ENCODE measurements around the gene ARFRP1. TPM values are rescaled to one million over a fixed set of nuclear protein-coding genes. Genes with fewer than 3 reads are reported as not detected.

Gene ARFRP1
- polyA plus RNA-seq, 3 donors, result 18.2 to 31.1 (median 20.7) TPM

- WGBS (ENCODE audit: insufficient coverage), result 83% methylated on average over 6 of the region's 6 CpGs
- H3K4me1 Mint-ChIP-seq, result peaks cover 22% of the 10 kb centered on the region
- no peaks in the 10 kb centered on the region for H3K9me3 Mint-ChIP-seq
- no peak overlapping the region for H3K4me2 ChIP-seq (replicated peaks; ENCODE audit: extremely low read depth, low read length, poor library complexity, severe bottlenecking)
- H3K36me3 ChIP-seq (replicated peaks in 1 of 2; ENCODE audit: control insufficient read depth in 1 of 2, insufficient read depth in 2 of 2, low read length in 2 of 2), result peaks cover 29 to 30% of the 10 kb centered on the region in 2 donors
- peaks cover 23 to 30% of the 10 kb centered on the region in 2 donors for H3K4me1 ChIP-seq (ENCODE audit: control insufficient read depth in 1 of 2, insufficient read depth in 2 of 2, low read length in 2 of 2)
- H4K20me1 ChIP-seq (ENCODE audit: insufficient read depth, low read length), result peaks cover 49% of the 10 kb centered on the region
- no peak overlapping the region for H3K4me3 Mint-ChIP-seq
- H3K9me3 ChIP-seq (replicated peaks in 1 of 2; ENCODE audit: control insufficient read depth in 1 of 2, insufficient read depth in 1 of 2, low read length in 2 of 2), result no peaks in the 10 kb centered on the region
- no peak overlapping the region for H3K9ac ChIP-seq (ENCODE audit: insufficient read depth, low read length, poor library complexity, severe bottlenecking)
- DNase-seq, result peak in 1 of 3 donors; percentile 4
- peaks cover 43% of the 10 kb centered on the region for H3K79me2 ChIP-seq (ENCODE audit: insufficient read depth, low read length)
- H3K27me3 ChIP-seq (ENCODE audit: control insufficient read depth in 2 of 2, insufficient read depth in 2 of 2, low read length in 2 of 2), result no peaks in the 10 kb centered on the region
- H3K27me3 Mint-ChIP-seq (ENCODE audit: low read depth in 3 of 3), result peaks cover 0 to 2% (median 0%) of the 10 kb centered on the region in 3 donors
- no peak overlapping the region for H3K4me3 ChIP-seq (replicated peaks in 1 of 3; ENCODE audit: low read depth in 2 of 3, low read length in 3 of 3)
- intact Hi-C loops (cut with micrococcal nuclease), result loop anchor here (5.0 kb wide), 2 partner anchors 47 to 253 kb away; partner anchors contain the start of genes RTEL1 (in 1 of the 2) and UCKL1 (in 1 of the 2)
- no peak overlapping the region for H3K27ac ChIP-seq (ENCODE audit: low read depth in 1 of 2, low read length in 2 of 2)
- H3K27ac Mint-ChIP-seq, result peak overlapping the region in 4 of 7 donors; percentile 54 to 85 (median 58)
- H2AFZ ChIP-seq (ENCODE audit: insufficient read depth, low read depth, low read length, poor library complexity, severe bottlenecking), result no peak overlapping the region
- H3K36me3 Mint-ChIP-seq, result peaks cover 33 to 46% of the 10 kb centered on the region in 2 donors
- TF ChIP-seq, protein P1, sequence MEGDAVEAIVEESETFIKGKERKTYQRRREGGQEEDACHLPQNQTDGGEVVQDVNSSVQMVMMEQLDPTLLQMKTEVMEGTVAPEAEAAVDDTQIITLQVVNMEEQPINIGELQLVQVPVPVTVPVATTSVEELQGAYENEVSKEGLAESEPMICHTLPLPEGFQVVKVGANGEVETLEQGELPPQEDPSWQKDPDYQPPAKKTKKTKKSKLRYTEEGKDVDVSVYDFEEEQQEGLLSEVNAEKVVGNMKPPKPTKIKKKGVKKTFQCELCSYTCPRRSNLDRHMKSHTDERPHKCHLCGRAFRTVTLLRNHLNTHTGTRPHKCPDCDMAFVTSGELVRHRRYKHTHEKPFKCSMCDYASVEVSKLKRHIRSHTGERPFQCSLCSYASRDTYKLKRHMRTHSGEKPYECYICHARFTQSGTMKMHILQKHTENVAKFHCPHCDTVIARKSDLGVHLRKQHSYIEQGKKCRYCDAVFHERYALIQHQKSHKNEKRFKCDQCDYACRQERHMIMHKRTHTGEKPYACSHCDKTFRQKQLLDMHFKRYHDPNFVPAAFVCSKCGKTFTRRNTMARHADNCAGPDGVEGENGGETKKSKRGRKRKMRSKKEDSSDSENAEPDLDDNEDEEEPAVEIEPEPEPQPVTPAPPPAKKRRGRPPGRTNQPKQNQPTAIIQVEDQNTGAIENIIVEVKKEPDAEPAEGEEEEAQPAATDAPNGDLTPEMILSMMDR (IDR thresholded peaks at IDR 0.05), result no peak
Observed at GRCh38 chr20:63704749-63705117, 3.0 kb downstream of the ARFRP1 start.

DNA sequence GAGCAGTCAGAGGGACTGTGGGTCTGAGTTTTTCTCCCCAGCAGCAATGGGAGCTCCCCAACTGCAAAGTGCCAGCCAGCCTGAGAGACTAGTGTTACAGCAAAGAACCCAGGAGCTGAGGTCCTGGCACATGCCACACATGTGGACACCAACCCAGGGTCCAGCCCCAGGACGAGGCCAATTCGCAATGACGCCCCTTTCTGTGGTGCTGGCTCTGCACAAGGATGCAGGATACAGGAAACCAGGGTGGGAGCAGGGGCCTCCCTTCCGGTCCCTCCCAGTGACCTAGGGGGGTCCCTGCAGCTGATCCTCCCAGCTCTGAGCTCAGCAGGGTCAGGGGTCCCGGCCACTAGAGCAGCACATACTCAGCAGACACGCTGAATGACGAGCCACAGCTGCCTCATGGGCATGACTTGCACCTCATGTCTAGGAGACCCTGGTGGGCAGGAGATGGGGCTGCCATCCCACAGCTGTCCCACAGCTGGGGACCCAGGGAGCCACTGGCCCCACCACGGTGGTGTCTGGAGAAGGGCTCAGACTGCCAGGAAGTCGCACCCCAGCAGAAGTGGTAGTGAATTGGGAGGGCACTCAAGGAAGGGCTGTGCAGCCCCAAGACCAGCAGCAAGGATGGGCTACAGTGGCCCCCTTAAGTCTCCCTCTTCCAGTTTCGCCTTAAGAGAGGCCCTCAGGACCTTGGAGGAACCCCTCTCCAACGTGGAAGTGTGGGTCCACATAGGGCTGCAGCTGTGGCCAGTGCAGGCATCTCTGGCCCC lies 3.6 kb downstream of the ARFRP1 start:
- no peak overlapping the region for H3K4me3 Mint-ChIP-seq
- Histone ChIP-seq H3K27ac (ENCODE audit: low read depth in 1 of 2, low read length in 2 of 2) (no peak overlapping the region), H3K9me3 (replicated peaks in 1 of 2; ENCODE audit: control insufficient read depth in 1 of 2, insufficient read depth in 1 of 2, low read length in 2 of 2) (no peaks in the 10 kb centered on the region), H3K79me2 (ENCODE audit: insufficient read depth, low read length) (peaks cover 37% of the 10 kb centered on the region), H3K27me3 (ENCODE audit: control insufficient read depth in 2 of 2, insufficient read depth in 2 of 2, low read length in 2 of 2) (no peaks in the 10 kb centered on the region), H3K36me3 (replicated peaks in 1 of 2; ENCODE audit: control insufficient read depth in 1 of 2, insufficient read depth in 2 of 2, low read length in 2 of 2) (peaks cover 27 to 29% of the 10 kb centered on the region in 2 donors), H2AFZ (ENCODE audit: insufficient read depth, low read depth, low read length, poor library complexity, severe bottlenecking) (no peak overlapping the region), H3K4me3 (replicated peaks in 1 of 3; ENCODE audit: low read depth in 2 of 3, low read length in 3 of 3) (no peak overlapping the region), H3K4me2 (replicated peaks; ENCODE audit: extremely low read depth, low read length, poor library complexity, severe bottlenecking) (no peak overlapping the region), H4K20me1 (ENCODE audit: insufficient read depth, low read length) (peaks cover 49% of the 10 kb centered on the region), H3K4me1 (ENCODE audit: control insufficient read depth in 1 of 2, insufficient read depth in 2 of 2, low read length in 2 of 2) (peaks cover 19 to 27% of the 10 kb centered on the region in 2 donors), H3K9ac (ENCODE audit: insufficient read depth, low read length, poor library complexity, severe bottlenecking) (no peak overlapping the region)
- H3K27me3 Mint-ChIP-seq (ENCODE audit: low read depth in 3 of 3), result peaks cover 0 to 2% (median 0%) of the 10 kb centered on the region in 3 donors
- TF ChIP-seq, protein P1 (IDR thresholded peaks at IDR 0.05), result no peak
- peaks cover 30 to 42% of the 10 kb centered on the region in 2 donors for H3K36me3 Mint-ChIP-seq
- intact Hi-C loops (cut with micrococcal nuclease), result no loop called here
- H3K4me1 Mint-ChIP-seq, result peaks cover 18% of the 10 kb centered on the region
- WGBS (ENCODE audit: insufficient coverage), result 95% methylated on average over 11 of the region's 11 CpGs
- no peak for DNase-seq
- no peaks in the 10 kb centered on the region for H3K9me3 Mint-ChIP-seq
- no peak overlapping the region for H3K27ac Mint-ChIP-seq

All from CD14-positive monocyte (primary cell).